ENCODE results near the gene GRK5. TPM values are rescaled to one million over a fixed set of nuclear protein-coding genes. Genes with fewer than 3 reads are reported as not detected.

The GRK5 gene
- total RNA-seq, 1 donor from 2014 or later, result 68.7 TPM

- DNase-seq, result no peak
- no peaks in the 10 kb centered on the region for H3K9me3 ChIP-seq
- no peak overlapping the region for H3K4me3 ChIP-seq
- peak in 1 of 2 donors; percentile 19 for ATAC-seq
- no peak overlapping the region for H3K27ac ChIP-seq
- no peak for TF ChIP-seq CTCF (IDR thresholded peaks at IDR 0.05)
- no peaks in the 10 kb centered on the region for H3K4me1 ChIP-seq
- H3K36me3 ChIP-seq, result no peaks in the 10 kb centered on the region
- no peaks in the 10 kb centered on the region for H3K27me3 ChIP-seq (ENCODE audit: low read depth)
- intact Hi-C loops (cut with DNase I), result no loop called here
Observed at GRCh38 chr10:119190353-119190752, 17.0 kb upstream of the GRK5 start.

- H3K36me3 ChIP-seq, result no peaks in the 10 kb centered on the region
- H3K9me3 ChIP-seq, result no peaks in the 10 kb centered on the region
- no peaks in the 10 kb centered on the region for H3K27me3 ChIP-seq (ENCODE audit: low read depth)
- TF ChIP-seq CTCF (IDR thresholded peaks at IDR 0.05), result no peak
- no peak for DNase-seq
- no peaks in the 10 kb centered on the region for H3K4me1 ChIP-seq
- intact Hi-C loops (cut with DNase I), result no loop called here
- H3K4me3 ChIP-seq, result no peak overlapping the region
- H3K27ac ChIP-seq, result no peak overlapping the region
- ATAC-seq, result no peak
Observed at GRCh38 chr10:119190954-119191785, 16.2 kb upstream of the GRK5 start.

GRCh38 chr10:119191881-119192280 is 15.5 kb upstream of the GRK5 start:
- Histone ChIP-seq H3K27me3 (ENCODE audit: low read depth) (no peaks in the 10 kb centered on the region), H3K4me3 (no peak overlapping the region), H3K4me1 (no peaks in the 10 kb centered on the region), H3K27ac (no peak overlapping the region), H3K9me3 (no peaks in the 10 kb centered on the region), H3K36me3 (no peaks in the 10 kb centered on the region)
- DNase-seq (no peak), ATAC-seq (no peak)
- intact Hi-C loops (cut with DNase I), result no loop called here
- no peak for TF ChIP-seq CTCF (IDR thresholded peaks at IDR 0.05)

- Histone ChIP-seq H3K4me3 (no peak overlapping the region), H3K9me3 (no peaks in the 10 kb centered on the region), H3K27me3 (ENCODE audit: low read depth) (no peaks in the 10 kb centered on the region), H3K36me3 (no peaks in the 10 kb centered on the region), H3K4me1 (peaks cover 6% of the 10 kb centered on the region), H3K27ac (no peak overlapping the region)
- intact Hi-C loops (cut with DNase I), result no loop called here
- no peak for TF ChIP-seq CTCF (IDR thresholded peaks at IDR 0.05)
- ATAC-seq, result no peak
- DNase-seq, result no peak
Observed at GRCh38 chr10:119197921-119198320, 9.4 kb upstream of the GRK5 start.

- no peak overlapping the region for H3K27ac ChIP-seq
- H3K4me3 ChIP-seq, result no peak overlapping the region
- ATAC-seq (peak in 1 of 2 donors; percentile 35), DNase-seq (no peak)
- no peaks in the 10 kb centered on the region for H3K27me3 ChIP-seq (ENCODE audit: low read depth)
- H3K4me1 ChIP-seq, result peaks cover 6% of the 10 kb centered on the region
- intact Hi-C loops (cut with DNase I), result no loop called here
- no peaks in the 10 kb centered on the region for H3K36me3 ChIP-seq
- H3K9me3 ChIP-seq, result no peaks in the 10 kb centered on the region
- TF ChIP-seq CTCF (IDR thresholded peaks at IDR 0.05), result peak; percentile 35
Observed at GRCh38 chr10:119198438-119198837, 8.9 kb upstream of the GRK5 start.
